NCI-H510A (cell line): ENCODE measurements around the gene PSMF1.
"Not testable (repeated sequence)": the region's sequence is repeated elsewhere in the genome, so short reads cannot be mapped to it uniquely, and the experiment has no call there.

Experiments
- DNase-seq: peaks from one replicate; lab custom pipeline; 2025; lab: John Stamatoyannopoulos, UW

PSMF1 gene

GRCh38 chr20:1122388-1123315 is 4.2 kb downstream of the PSMF1 start:
- DNase-seq, result no peak

- no peak for DNase-seq
Measured at GRCh38 chr20:1123666-1124065, 5.3 kb downstream of the PSMF1 start.

GRCh38 chr20:1124421-1124820 is 6.0 kb downstream of the PSMF1 start:
- DNase-seq, result no peak

GRCh38 chr20:1125277-1125676 is 6.9 kb downstream of the PSMF1 start:
- no peak for DNase-seq

- no peak for DNase-seq
Measured at GRCh38 chr20:1127840-1128239, 9.4 kb downstream of the PSMF1 start.

- no peak for DNase-seq
Measured at GRCh38 chr20:1130058-1130694, 11.8 kb downstream of the PSMF1 start.

- DNase-seq, result no peak
Measured at GRCh38 chr20:1130847-1131246, 12.4 kb downstream of the PSMF1 start.

- DNase-seq, result no peak
Measured at GRCh38 chr20:1131354-1131753, 13.0 kb downstream of the PSMF1 start.

- no peak for DNase-seq
Measured at GRCh38 chr20:1134355-1134754, 16.0 kb downstream of the PSMF1 start.

- DNase-seq, result no peak
Measured at GRCh38 chr20:1134836-1135235, 16.4 kb downstream of the PSMF1 start.

GRCh38 chr20:1137236-1137635 is 18.8 kb downstream of the PSMF1 start:
- DNase-seq, result no peak

GRCh38 chr20:1144401-1145172 is 26.2 kb downstream of the PSMF1 start:
- no peak for DNase-seq

- no peak for DNase-seq
Measured at GRCh38 chr20:1146957-1147356, 28.6 kb downstream of the PSMF1 start.

GRCh38 chr20:1149812-1150211 is 31.4 kb downstream of the PSMF1 start:
- not testable (repeated sequence) for DNase-seq

- no peak for DNase-seq
Measured at GRCh38 chr20:1150218-1150617, 31.8 kb downstream of the PSMF1 start.

- no peak for DNase-seq
Measured at GRCh38 chr20:1150968-1151367, 32.6 kb downstream of the PSMF1 start.

- no peak for DNase-seq
Measured at GRCh38 chr20:1154226-1154625, 35.8 kb downstream of the PSMF1 start.

GRCh38 chr20:1154691-1155090 is 36.3 kb downstream of the PSMF1 start:
- DNase-seq, result no peak

- no peak for DNase-seq
Measured at GRCh38 chr20:1155342-1155741, 36.9 kb downstream of the PSMF1 start.

GRCh38 chr20:1160496-1160895 is 42.1 kb downstream of the PSMF1 start:
- no peak for DNase-seq

GRCh38 chr20:1160991-1161390 is 42.6 kb downstream of the PSMF1 start:
- no peak for DNase-seq

- DNase-seq, result no peak
Measured at GRCh38 chr20:1163105-1163504, 44.7 kb downstream of the PSMF1 start.

- no peak for DNase-seq
Measured at GRCh38 chr20:1163653-1164052, 45.3 kb downstream of the PSMF1 start.
